GM18505 (cell line): Measurements from ENCODE around the gene MBNL3.
"Not testable (repeated sequence)": the region's sequence is repeated elsewhere in the genome, so short reads cannot be mapped to it uniquely, and the experiment has no call there.

Experiments
- ATAC-seq: cut with Tn5 transposase; IDR thresholded peaks from one replicate; pipeline ENCODE4 v1.9.1; 2021; ENCODE audit not compliant: unreplicated experiment
- POLR2A ChIP-seq: IDR thresholded peaks from 4 replicates; pipeline ENCODE4 v1.6.1; 2011; ENCODE audit warnings: borderline replicate concordance; ENCODE audit not compliant: insufficient read depth, insufficient read length; ENCODE audit errors: extremely low read depth

MBNL3 gene

DNA sequence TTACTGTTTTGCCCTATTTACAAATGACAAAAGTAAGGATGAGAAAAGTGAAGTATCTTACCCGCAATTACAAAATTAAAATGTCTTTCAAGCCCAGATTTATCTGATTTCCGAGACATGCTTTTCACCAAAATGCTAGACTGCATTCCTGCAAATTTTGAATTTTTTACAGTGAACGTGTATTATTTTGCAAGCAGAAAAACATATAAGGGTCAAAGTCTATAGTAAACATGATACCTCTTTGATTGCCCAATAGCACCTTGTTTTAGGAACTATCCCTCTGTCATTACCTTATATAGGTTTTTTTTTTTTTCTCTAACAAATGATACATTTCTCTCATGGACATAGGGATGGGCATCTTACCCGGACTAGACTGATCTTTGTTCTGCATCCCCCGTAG lies 135.4 kb downstream of the MBNL3 start:
- ATAC-seq = no peak
- TF ChIP-seq POLR2A = no peak

DNA sequence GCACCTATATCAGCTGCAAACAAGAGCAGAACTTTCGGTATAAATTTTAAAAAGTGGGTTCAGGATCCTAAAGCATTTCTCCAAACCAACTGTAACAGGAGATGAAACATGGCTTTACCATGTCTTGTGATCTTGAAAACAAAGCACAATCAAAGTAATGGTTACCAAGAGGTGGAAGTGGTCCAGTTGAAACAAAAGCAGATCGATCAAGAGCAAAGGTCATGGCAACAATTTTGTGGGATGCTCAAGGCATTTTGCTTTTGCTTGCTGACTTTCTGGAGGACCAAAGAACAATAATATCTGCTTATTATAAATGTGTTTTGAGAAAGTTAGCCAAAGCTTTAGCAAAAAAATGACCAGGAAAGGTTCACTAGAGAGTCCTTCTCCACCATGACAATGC lies 152.7 kb downstream of the MBNL3 start:
- no peak for ATAC-seq
- no peak for TF ChIP-seq POLR2A

DNA sequence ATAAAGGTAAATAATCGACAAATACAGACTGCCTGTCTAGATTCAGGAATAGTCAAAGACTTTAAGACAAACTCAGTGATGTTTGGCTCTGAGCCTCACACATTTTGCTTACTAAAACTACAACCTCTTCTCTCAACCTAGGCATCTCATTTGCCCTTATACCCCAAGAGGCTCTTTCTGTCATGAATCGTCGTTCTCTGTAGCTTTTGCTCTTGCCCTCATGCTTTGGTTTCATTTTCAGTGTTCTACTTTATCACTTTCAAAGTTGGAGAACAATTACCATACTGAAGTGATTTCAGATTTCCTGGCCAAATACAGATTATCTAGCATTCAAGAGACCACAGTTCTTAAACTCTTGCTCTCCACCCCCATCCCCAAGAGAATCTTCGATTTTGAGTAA lies 155.5 kb downstream of the MBNL3 start:
- no peak for TF ChIP-seq POLR2A
- ATAC-seq = no peak

DNA sequence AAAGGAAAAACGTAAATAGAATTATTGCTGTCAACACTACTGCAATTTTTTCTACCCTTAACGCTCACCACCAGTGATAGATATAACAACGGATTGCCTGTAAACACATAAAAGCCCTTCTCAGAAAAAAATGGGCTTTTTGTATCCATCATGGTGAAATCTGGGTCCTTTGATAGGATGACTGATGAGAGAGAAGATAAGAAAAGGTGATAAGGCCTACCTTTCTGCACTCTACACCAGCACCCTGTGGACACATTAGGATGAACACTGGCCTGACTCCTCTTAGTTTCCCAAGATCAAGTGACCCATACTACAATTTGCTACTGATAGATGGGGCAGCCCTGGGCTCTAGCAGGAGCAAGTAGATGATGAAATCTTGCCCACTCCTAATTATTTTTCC lies 157.3 kb downstream of the MBNL3 start:
- no peak for ATAC-seq
- TF ChIP-seq POLR2A = no peak

DNA sequence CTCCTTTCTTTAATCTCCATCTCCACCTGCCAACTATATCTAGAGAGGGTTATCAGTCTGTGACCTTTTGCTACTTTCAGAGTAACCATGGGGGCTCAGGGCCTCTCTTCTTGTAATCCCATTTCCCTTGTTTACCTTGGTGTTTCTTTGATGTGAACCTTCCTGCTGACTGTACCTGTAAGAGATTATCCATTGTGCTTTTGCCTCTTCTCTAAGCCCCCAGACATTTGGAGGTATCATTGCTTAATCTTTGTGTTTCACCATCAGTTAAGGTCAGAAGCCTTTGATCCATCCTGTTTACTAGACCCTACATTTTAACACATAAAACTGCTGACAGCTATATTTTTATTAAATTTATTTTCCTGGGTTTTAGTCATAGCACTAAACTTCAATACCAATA lies 157.8 kb downstream of the MBNL3 start:
- TF ChIP-seq POLR2A = no peak
- ATAC-seq = no peak

DNA sequence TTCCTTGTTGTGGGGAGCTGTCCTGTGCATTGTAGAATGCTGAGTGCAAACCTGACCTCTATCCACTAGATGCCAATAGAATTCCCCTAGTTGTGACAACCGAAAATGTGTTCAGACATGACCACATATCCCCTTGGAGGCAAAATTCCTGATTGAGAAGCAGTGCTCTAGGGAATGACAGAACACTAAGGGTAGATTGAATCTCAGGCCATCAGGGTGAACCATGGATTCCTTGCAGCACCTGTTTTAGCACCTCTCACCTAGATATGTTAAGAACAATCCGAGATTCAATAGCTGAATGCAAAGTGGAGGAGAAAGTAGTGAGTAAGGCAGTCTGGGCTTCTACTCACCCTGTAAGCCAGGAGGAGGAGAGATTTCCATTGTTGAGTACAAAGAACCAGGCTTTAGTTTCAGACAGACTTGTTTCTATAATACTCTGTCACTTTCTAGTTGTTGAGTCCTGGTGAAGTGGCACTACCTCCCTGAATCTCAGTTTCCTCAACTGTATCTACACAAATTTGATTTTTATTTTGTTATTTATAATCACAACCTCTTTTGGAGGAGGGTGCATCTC lies 158.6 kb downstream of the MBNL3 start:
- no peak for TF ChIP-seq POLR2A
- ATAC-seq = no peak

DNA sequence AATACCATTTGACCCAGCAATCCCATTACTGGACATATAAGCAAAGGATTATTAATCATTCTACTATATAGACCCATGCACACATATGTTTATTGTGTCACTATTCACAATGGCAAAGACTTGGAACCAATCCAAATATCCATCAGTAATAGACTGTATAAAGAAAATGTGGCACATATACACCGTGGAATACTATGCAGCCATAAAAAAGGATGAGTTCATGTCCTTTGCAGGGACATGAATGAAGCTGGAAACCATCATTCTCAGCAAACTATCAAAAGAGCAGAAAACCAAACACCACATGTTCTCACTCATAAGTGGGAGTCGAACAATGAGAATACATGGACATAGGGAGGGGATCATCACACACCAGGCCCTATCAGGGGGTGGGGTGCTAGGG lies 161.9 kb downstream of the MBNL3 start:
- ATAC-seq = not testable (repeated sequence)
